ENCODE data around the gene CSDE1. TPM values are rescaled to one million over a fixed set of nuclear protein-coding genes. Genes with fewer than 3 reads are reported as not detected.

CSDE1 gene
- total RNA-seq, 4 donors from 2014 or later = 2,331 to 4,024 (median 3,697) TPM

- intact Hi-C loops (cut with DNase I; ENCODE audit: low total_unique reads) (no loop called here), in situ Hi-C loops (cut with MboI; ENCODE audit: low sequenced_read_pairs in 4 of 4) (no loop called here)
- H3K27ac ChIP-seq = peak overlapping the region in 2 of 4 donors; percentile 9 to 29
- no peaks in the 10 kb centered on the region for H3K27me3 ChIP-seq
- ATAC-seq (no peak), DNase-seq (no peak)
- no peaks in the 10 kb centered on the region for H3K9me3 ChIP-seq
- peaks cover 0 to 64% of the 10 kb centered on the region in 2 donors for H3K36me3 ChIP-seq
- no peak for TF ChIP-seq CTCF (IDR thresholded peaks at IDR 0.05 in 4 of 5, conservative IDR thresholded peaks at IDR 0.05 in 1 of 5)
- TF ChIP-seq POLR2A (IDR thresholded peaks at IDR 0.05) = no peak
- peaks cover 13 to 30% of the 10 kb centered on the region in 2 donors for H3K4me1 ChIP-seq
- H3K4me3 ChIP-seq = no peak overlapping the region
These were observed 50.2 kb downstream of the CSDE1 start for GRCh38 chr1:114707604-114708003.

- intact Hi-C loops (cut with DNase I; ENCODE audit: low total_unique reads) = loop anchor here (1.0 kb wide), 1 partner anchor 54 kb away; the partner anchor contains the start of gene CSDE1
- Histone ChIP-seq H3K36me3 (peaks cover 0 to 26% of the 10 kb centered on the region in 2 donors), H3K4me3 (no peak overlapping the region), H3K27ac (peak overlapping the region; percentile 81 to 90 (median 85)), H3K27me3 (no peaks in the 10 kb centered on the region), H3K9me3 (no peaks in the 10 kb centered on the region), H3K4me1 (peaks cover 42 to 55% of the 10 kb centered on the region in 2 donors)
- ATAC-seq (peak; percentile 87 to 96), DNase-seq (peak in 1 of 2 donors; percentile 63)
- in situ Hi-C loops (cut with MboI; ENCODE audit: low sequenced_read_pairs in 4 of 4) = no loop called here
- TF ChIP-seq CTCF (IDR thresholded peaks at IDR 0.05 in 4 of 5, conservative IDR thresholded peaks at IDR 0.05 in 1 of 5) (no peak), POLR2A (IDR thresholded peaks at IDR 0.05) (no peak)
These were observed 54.5 kb downstream of the CSDE1 start for GRCh38 chr1:114703242-114703641.

GRCh38 chr1:114702737-114703136, 55.0 kb downstream of the CSDE1 start:
- Histone ChIP-seq H3K9me3 (no peaks in the 10 kb centered on the region), H3K4me3 (no peak overlapping the region), H3K27me3 (no peaks in the 10 kb centered on the region), H3K27ac (peak overlapping the region; percentile 81 to 90 (median 85)), H3K36me3 (peaks cover 0 to 21% of the 10 kb centered on the region in 2 donors), H3K4me1 (peaks cover 42 to 55% of the 10 kb centered on the region in 2 donors)
- ATAC-seq (peak; percentile 80 to 82), DNase-seq (peak in 1 of 2 donors; percentile 31)
- intact Hi-C loops (cut with DNase I; ENCODE audit: low total_unique reads) (loop anchor here (1.0 kb wide), 1 partner anchor 55 kb away; the partner anchor contains the start of gene CSDE1), in situ Hi-C loops (cut with MboI; ENCODE audit: low sequenced_read_pairs in 4 of 4) (no loop called here)
- TF ChIP-seq POLR2A (IDR thresholded peaks at IDR 0.05) (peak; percentile 23 to 62), CTCF (IDR thresholded peaks at IDR 0.05 in 4 of 5, conservative IDR thresholded peaks at IDR 0.05 in 1 of 5) (no peak)

GRCh38 chr1:114701931-114702330, 55.9 kb downstream of the CSDE1 start:
- ATAC-seq (peak in 1 of 2 donors; percentile 26), DNase-seq (no peak)
- peaks cover 0 to 13% of the 10 kb centered on the region in 2 donors for H3K36me3 ChIP-seq
- no peaks in the 10 kb centered on the region for H3K27me3 ChIP-seq
- peaks cover 42 to 55% of the 10 kb centered on the region in 2 donors for H3K4me1 ChIP-seq
- no peaks in the 10 kb centered on the region for H3K9me3 ChIP-seq
- TF ChIP-seq CTCF (IDR thresholded peaks at IDR 0.05 in 4 of 5, conservative IDR thresholded peaks at IDR 0.05 in 1 of 5) (no peak), POLR2A (IDR thresholded peaks at IDR 0.05) (no peak)
- in situ Hi-C loops (cut with MboI; ENCODE audit: low sequenced_read_pairs in 4 of 4) (no loop called here), intact Hi-C loops (cut with DNase I; ENCODE audit: low total_unique reads) (no loop called here)
- peak overlapping the region; percentile 81 to 90 (median 85) for H3K27ac ChIP-seq
- no peak overlapping the region for H3K4me3 ChIP-seq

Measured in gastrocnemius medialis (tissue), 4 donors.